Frontal cortex (tissue), 4 donors: Measurements from ENCODE around the gene RIPK3. TPM values are rescaled to one million over a fixed set of nuclear protein-coding genes. Genes with fewer than 3 reads are reported as not detected.
"Not testable (repeated sequence)": the region's sequence is repeated elsewhere in the genome, so short reads cannot be mapped to it uniquely, and the experiment has no call there.

Experiments used
- DNase-seq, 2 donors: peaks; one replicate each; pipeline ENCODE4 v3.0.0; 2012; ENCODE audit warnings: low spot score in 2 of 2
- FAIRE-seq: peaks from 2 replicates; lab custom pipeline; 2012; peaks lifted over from hg19 to GRCh38; lab: Jason Lieb, UNC
- total RNA-seq: library from RNA; depleted of rRNA; stranded (reverse); fragments of >200 nt; gene quantifications from one replicate; pipeline ENCODE4 v1.2.3, GENCODE V29; 2014
- donor health status: control.
- donor health status: control.
- donor health status: control.

RIPK3 gene
- total RNA-seq, 1 donor from 2014 or later = under 0.01 TPM

GRCh38 chr14:24370748-24371147 is 31.0 kb upstream of the RIPK3 start:
- DNase-seq (no peak), FAIRE-seq (no peak)

- FAIRE-seq (no peak), DNase-seq (no peak)
These were observed 30.3 kb upstream of the RIPK3 start for GRCh38 chr14:24369907-24370687.

- DNase-seq (no peak), FAIRE-seq (no peak)
These were observed 29.7 kb upstream of the RIPK3 start for GRCh38 chr14:24369463-24369862.

- FAIRE-seq (no peak), DNase-seq (peak; percentile 44 to 84)
These were observed 28.9 kb upstream of the RIPK3 start for GRCh38 chr14:24368562-24369252.

GRCh38 chr14:24368212-24368561 is 28.4 kb upstream of the RIPK3 start:
- DNase-seq = no peak
- FAIRE-seq = no peak

- DNase-seq = peak; percentile 43 to 70
- no peak for FAIRE-seq
These were observed 27.9 kb upstream of the RIPK3 start, which contains the start of gene NFATC4 for GRCh38 chr14:24367514-24368211. Gene NFATC4, plus strand, starts transcription at chr14:24368184. Its CDS starts 157 bp downstream, at chr14:24368341.

GRCh38 chr14:24366721-24367513 is 27.1 kb upstream of the RIPK3 start:
- no peak for FAIRE-seq
- DNase-seq = peak; percentile 54 to 65

GRCh38 chr14:24366413-24366720 is 26.6 kb upstream of the RIPK3 start:
- FAIRE-seq = no peak

GRCh38 chr14:24365600-24366412 is 26.0 kb upstream of the RIPK3 start:
- FAIRE-seq (no peak), DNase-seq (peak; percentile 43 to 49)

More at GRCh38 chr14:24366413-24366720, 26.6 kb upstream of the RIPK3 start:
- no peak for DNase-seq

- no peak for FAIRE-seq
- DNase-seq = no peak
These were observed 25.1 kb upstream of the RIPK3 start for GRCh38 chr14:24364841-24365240.

- DNase-seq (no peak), FAIRE-seq (no peak)
These were observed 23.6 kb upstream of the RIPK3 start for GRCh38 chr14:24363401-24363800.

- DNase-seq (no peak), FAIRE-seq (no peak)
These were observed 22.6 kb upstream of the RIPK3 start for GRCh38 chr14:24362241-24362960.

- no peak for FAIRE-seq
These were observed 21.5 kb upstream of the RIPK3 start for GRCh38 chr14:24361326-24361725.

GRCh38 chr14:24360281-24360680 is 20.5 kb upstream of the RIPK3 start:
- no peak for FAIRE-seq
- no peak for DNase-seq

More at GRCh38 chr14:24361326-24361725, 21.5 kb upstream of the RIPK3 start:
- DNase-seq = no peak

- DNase-seq (no peak), FAIRE-seq (no peak)
These were observed 16.4 kb upstream of the RIPK3 start for GRCh38 chr14:24356208-24356607.

GRCh38 chr14:24355009-24355408 is 15.2 kb upstream of the RIPK3 start:
- no peak for FAIRE-seq
- DNase-seq = no peak

GRCh38 chr14:24354482-24354825 is 14.7 kb upstream of the RIPK3 start:
- FAIRE-seq, DNase-seq: not testable (repeated sequence)

- FAIRE-seq (no peak), DNase-seq (no peak)
These were observed 14.0 kb upstream of the RIPK3 start for GRCh38 chr14:24353559-24354481.
